OCI-LY1 (cell line): Measurements from ENCODE around the gene NPAS2.

ENCODE experiments used
- CTCF ChIP-seq: fragments of 200-600 bp; sonication (generic), shearing (Covaris generic); IDR thresholded peaks from 2 replicates; pipeline ENCODE4 v1.5.1; 2017; ENCODE audit warnings: mild to moderate bottlenecking, antibody characterized with exemption, low read length, moderate library complexity, mixed read lengths
- EZH2 ChIP-seq: fragments of 200-600 bp; sonication (generic), shearing (Covaris generic); IDR thresholded peaks from 2 replicates; pipeline ENCODE4 v1.8.0; 2017; ENCODE audit warnings: borderline replicate concordance, mixed run types, mild to moderate bottlenecking, antibody characterized with exemption, low read length, moderate library complexity, mixed read lengths

GRCh38 chr2:100889286-100889685, 69.3 kb downstream of the NPAS2 start:
- TF ChIP-seq CTCF (no peak), EZH2 (no peak)
